KMS-11 (cell line): ENCODE results near the gene HTR1B.

Experiments used
- H2AFZ ChIP-seq: fragments of 200-600 bp; sonication (generic); 2 replicates; pipeline ENCODE4 v1.6.1; 2016; ENCODE audit warnings: antibody characterized with exemption, mixed run types, low read depth
- H3K27ac ChIP-seq: fragments of 200-600 bp; sonication (generic); 2 replicates; pipeline ENCODE4 v1.6.1; 2016; ENCODE audit warnings: mild to moderate bottlenecking, mixed run types
- H3K27me3 ChIP-seq: fragments of 200-600 bp; sonication (generic); 2 replicates; pipeline ENCODE4 v1.6.1; 2017; ENCODE audit warnings: mild to moderate bottlenecking, low read depth, mixed run types, moderate library complexity; ENCODE audit not compliant: insufficient read depth
- H3K36me3 ChIP-seq: fragments of 200-600 bp; sonication (generic); 2 replicates; pipeline ENCODE4 v1.6.1; 2017; ENCODE audit warnings: mild to moderate bottlenecking, mixed run types; ENCODE audit not compliant: insufficient read depth
- H3K4me1 ChIP-seq: fragments of 200-600 bp; sonication (generic); 2 replicates; pipeline ENCODE4 v1.6.1; 2016; ENCODE audit warnings: mild to moderate bottlenecking, low read depth, mixed run types; ENCODE audit not compliant: poor library complexity, severe bottlenecking
- H3K4me2 ChIP-seq: fragments of 200-600 bp; sonication (generic); 2 replicates; pipeline ENCODE4 v1.7.0; 2016; ENCODE audit warnings: mild to moderate bottlenecking, mixed run types
- H3K4me3 ChIP-seq: fragments of 200-600 bp; sonication (generic); IDR thresholded peaks from 2 replicates; pipeline ENCODE4 v1.6.1; 2017; ENCODE audit warnings: low read depth, low read length, mixed read lengths; ENCODE audit not compliant: insufficient read depth
- H3K79me2 ChIP-seq: fragments of 200-600 bp; sonication (generic); 2 replicates; pipeline ENCODE4 v1.6.1; 2016; ENCODE audit warnings: low read depth, mixed run types; ENCODE audit not compliant: insufficient read depth
- H3K9ac ChIP-seq: fragments of 200-600 bp; sonication (generic); 2 replicates; pipeline ENCODE4 v1.6.1; 2016; ENCODE audit warnings: mild to moderate bottlenecking, mixed run types
- H4K20me1 ChIP-seq: fragments of 200-600 bp; sonication (generic); 2 replicates; pipeline ENCODE4 v1.6.1; 2016; ENCODE audit warnings: mild to moderate bottlenecking, mixed run types; ENCODE audit not compliant: insufficient read depth
- CTCF ChIP-seq: fragments of 200-600 bp; sonication (generic); conservative IDR thresholded peaks from 2 replicates; pipeline ENCODE4 v1.6.1; 2017; ENCODE audit warnings: low read depth, mild to moderate bottlenecking, antibody characterized with exemption, low read length, moderate library complexity, mixed read lengths

HTR1B gene

GRCh38 chr6:77461796-77462195 lies 1.5 kb downstream of the HTR1B start:
- Histone ChIP-seq H3K4me1 (no peaks in the 10 kb centered on the region), H3K36me3 (no peaks in the 10 kb centered on the region), H3K4me2 (no peak overlapping the region), H3K27me3 (no peaks in the 10 kb centered on the region), H3K9ac (no peak overlapping the region), H4K20me1 (no peaks in the 10 kb centered on the region), H3K4me3 (no peak overlapping the region), H2AFZ (no peak overlapping the region), H3K27ac (no peak overlapping the region), H3K79me2 (no peaks in the 10 kb centered on the region)
- no peak for TF ChIP-seq CTCF

DNA sequence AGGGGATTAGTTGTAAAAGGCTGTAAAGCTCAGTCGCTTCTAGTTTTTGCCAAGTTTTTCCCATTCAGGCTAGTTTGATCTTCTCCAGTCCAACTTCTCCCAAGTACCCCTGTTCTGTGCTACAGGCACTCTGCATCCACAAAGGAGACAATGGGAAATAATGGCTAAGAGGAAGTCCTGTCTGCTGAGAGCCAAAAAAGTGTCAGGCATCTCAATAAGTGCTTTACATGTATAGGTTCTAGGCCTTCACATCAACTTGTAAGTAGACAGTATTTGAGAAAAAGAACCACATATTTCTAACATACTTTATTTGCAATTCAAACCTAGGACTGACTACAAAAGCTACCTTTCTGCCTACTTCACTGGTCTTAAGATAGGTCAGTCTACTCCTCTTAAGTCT lies 4.9 kb downstream of the HTR1B start:
- Histone ChIP-seq H2AFZ (no peak overlapping the region), H3K79me2 (no peaks in the 10 kb centered on the region), H3K27me3 (no peaks in the 10 kb centered on the region), H3K36me3 (no peaks in the 10 kb centered on the region), H4K20me1 (no peaks in the 10 kb centered on the region), H3K4me3 (no peak overlapping the region), H3K4me2 (no peak overlapping the region), H3K4me1 (no peaks in the 10 kb centered on the region), H3K9ac (no peak overlapping the region), H3K27ac (no peak overlapping the region)
- no peak for TF ChIP-seq CTCF

DNA sequence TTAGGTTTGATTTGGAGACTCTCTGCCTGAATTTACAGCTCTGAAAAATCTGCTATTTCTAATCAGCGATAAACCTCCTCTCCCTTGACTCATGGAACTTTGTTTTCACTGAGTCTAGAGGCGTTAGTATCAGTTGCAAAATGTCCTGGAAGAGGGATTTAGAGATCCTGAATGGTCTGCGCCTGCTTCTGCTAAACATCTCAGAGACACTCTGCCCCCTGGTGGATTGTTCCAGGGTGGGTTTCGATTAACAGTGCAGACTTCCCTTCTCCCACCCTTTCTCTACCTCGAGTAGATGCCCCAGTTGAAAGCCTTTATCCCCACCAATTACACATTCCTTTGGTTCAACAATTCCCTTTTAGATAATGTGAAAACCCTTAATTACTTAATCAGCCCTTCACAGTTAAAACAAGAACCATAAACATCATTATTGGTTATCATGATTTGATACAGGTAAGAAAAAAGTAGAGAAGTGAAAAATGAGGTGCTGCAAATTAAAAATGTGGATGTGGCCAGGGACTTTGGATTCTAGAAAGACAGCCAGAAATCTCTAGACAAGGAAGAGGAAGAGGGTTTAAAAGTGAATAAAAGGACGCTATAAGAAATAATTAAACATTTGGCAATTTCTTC lies 5.5 kb downstream of the HTR1B start:
- H3K4me1 ChIP-seq: no peaks in the 10 kb centered on the region
- H3K27me3 ChIP-seq: no peaks in the 10 kb centered on the region
- no peaks in the 10 kb centered on the region for H3K36me3 ChIP-seq
- H4K20me1 ChIP-seq: no peaks in the 10 kb centered on the region
- no peak overlapping the region for H3K27ac ChIP-seq
- no peak overlapping the region for H2AFZ ChIP-seq
- H3K79me2 ChIP-seq: no peaks in the 10 kb centered on the region
- no peak overlapping the region for H3K4me2 ChIP-seq
- no peak overlapping the region for H3K9ac ChIP-seq
- no peak overlapping the region for H3K4me3 ChIP-seq
- peak; percentile 63; the same call in 1 of the 2 replicates for TF ChIP-seq CTCF

- TF ChIP-seq CTCF: no peak
- H2AFZ ChIP-seq: no peak overlapping the region
- no peak overlapping the region for H3K9ac ChIP-seq
- H3K4me1 ChIP-seq: no peaks in the 10 kb centered on the region
- H3K27ac ChIP-seq: no peak overlapping the region
- no peaks in the 10 kb centered on the region for H3K27me3 ChIP-seq
- no peak overlapping the region for H3K4me3 ChIP-seq
- no peaks in the 10 kb centered on the region for H3K79me2 ChIP-seq
- no peak overlapping the region for H3K4me2 ChIP-seq
- no peaks in the 10 kb centered on the region for H3K36me3 ChIP-seq
- no peaks in the 10 kb centered on the region for H4K20me1 ChIP-seq
Observed at GRCh38 chr6:77456531-77457248, 6.6 kb downstream of the HTR1B start.
